ENCODE data around the gene CPEB3. TPM values are rescaled to one million over a fixed set of nuclear protein-coding genes. Genes with fewer than 3 reads are reported as not detected.

The CPEB3 gene
- total and polyA plus RNA-seq, 4 donors = 2.1 to 8.4 (median 5.1) TPM

DNA sequence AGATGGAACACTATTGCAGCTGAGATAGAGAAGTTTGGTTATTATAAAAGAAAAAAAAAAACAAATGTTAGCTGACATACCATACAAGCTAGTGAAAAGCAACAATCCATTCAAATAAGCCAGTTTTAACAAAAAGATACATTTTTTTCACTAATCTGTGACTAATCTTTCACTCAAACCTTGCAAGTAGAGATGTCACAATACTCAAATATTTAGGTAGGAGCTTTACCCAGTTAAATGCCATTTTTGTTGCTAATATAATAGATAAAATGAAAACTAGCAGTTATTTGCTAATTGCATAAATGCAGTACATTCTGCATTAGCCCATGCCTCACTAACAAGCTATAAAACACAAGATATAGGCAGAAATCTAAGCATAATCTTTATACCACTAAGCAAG lies 243.7 kb downstream of the CPEB3 start:
- DNase-seq (ENCODE audit: low spot score) = no peak
- peaks cover 0 to 2% (median 0%) of the 10 kb centered on the region in 4 donors for H3K4me1 ChIP-seq (ENCODE audit: control insufficient read depth in 4 of 4, insufficient read depth in 4 of 4, low read length in 3 of 4)
- no peak overlapping the region for H3K4me3 ChIP-seq (ENCODE audit: low read depth in 1 of 3, low read length in 3 of 3)
- H3K9me3 ChIP-seq (ENCODE audit: control insufficient read depth in 4 of 4, low read length in 3 of 4) = no peaks in the 10 kb centered on the region
- H3K9ac ChIP-seq (ENCODE audit: low read depth in 1 of 2, low read length in 2 of 2) = no peak overlapping the region
- no peaks in the 10 kb centered on the region for H3K27me3 ChIP-seq (ENCODE audit: control insufficient read depth in 4 of 4, insufficient read depth in 4 of 4, low read length in 3 of 4)
- TF ChIP-seq, protein P1, sequence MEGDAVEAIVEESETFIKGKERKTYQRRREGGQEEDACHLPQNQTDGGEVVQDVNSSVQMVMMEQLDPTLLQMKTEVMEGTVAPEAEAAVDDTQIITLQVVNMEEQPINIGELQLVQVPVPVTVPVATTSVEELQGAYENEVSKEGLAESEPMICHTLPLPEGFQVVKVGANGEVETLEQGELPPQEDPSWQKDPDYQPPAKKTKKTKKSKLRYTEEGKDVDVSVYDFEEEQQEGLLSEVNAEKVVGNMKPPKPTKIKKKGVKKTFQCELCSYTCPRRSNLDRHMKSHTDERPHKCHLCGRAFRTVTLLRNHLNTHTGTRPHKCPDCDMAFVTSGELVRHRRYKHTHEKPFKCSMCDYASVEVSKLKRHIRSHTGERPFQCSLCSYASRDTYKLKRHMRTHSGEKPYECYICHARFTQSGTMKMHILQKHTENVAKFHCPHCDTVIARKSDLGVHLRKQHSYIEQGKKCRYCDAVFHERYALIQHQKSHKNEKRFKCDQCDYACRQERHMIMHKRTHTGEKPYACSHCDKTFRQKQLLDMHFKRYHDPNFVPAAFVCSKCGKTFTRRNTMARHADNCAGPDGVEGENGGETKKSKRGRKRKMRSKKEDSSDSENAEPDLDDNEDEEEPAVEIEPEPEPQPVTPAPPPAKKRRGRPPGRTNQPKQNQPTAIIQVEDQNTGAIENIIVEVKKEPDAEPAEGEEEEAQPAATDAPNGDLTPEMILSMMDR (IDR thresholded peaks at IDR 0.05; ENCODE audit: low read depth, low read length, missing input control) = no peak
- TF ChIP-seq TAF1 (conservative IDR thresholded peaks at IDR 0.05) = no peak
- TF ChIP-seq, protein P2, sequence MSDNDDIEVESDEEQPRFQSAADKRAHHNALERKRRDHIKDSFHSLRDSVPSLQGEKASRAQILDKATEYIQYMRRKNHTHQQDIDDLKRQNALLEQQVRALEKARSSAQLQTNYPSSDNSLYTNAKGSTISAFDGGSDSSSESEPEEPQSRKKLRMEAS (IDR thresholded peaks at IDR 0.05) = no peak
- TF ChIP-seq, protein P3, sequence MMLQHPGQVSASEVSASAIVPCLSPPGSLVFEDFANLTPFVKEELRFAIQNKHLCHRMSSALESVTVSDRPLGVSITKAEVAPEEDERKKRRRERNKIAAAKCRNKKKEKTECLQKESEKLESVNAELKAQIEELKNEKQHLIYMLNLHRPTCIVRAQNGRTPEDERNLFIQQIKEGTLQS (IDR thresholded peaks at IDR 0.05) = no peak
- TF ChIP-seq RXRA (IDR thresholded peaks at IDR 0.05) = no peak
- TF ChIP-seq JUND (IDR thresholded peaks at IDR 0.05) = no peak
- H3K36me3 ChIP-seq (ENCODE audit: control insufficient read depth in 4 of 4, insufficient read depth in 3 of 4, low read depth in 1 of 4, low read length in 3 of 4) = peaks cover under 1 to 10% (median 7%) of the 10 kb centered on the region in 4 donors
- H3K27ac ChIP-seq (ENCODE audit: low read depth in 1 of 2, low read length in 2 of 2) = no peak overlapping the region

DNA sequence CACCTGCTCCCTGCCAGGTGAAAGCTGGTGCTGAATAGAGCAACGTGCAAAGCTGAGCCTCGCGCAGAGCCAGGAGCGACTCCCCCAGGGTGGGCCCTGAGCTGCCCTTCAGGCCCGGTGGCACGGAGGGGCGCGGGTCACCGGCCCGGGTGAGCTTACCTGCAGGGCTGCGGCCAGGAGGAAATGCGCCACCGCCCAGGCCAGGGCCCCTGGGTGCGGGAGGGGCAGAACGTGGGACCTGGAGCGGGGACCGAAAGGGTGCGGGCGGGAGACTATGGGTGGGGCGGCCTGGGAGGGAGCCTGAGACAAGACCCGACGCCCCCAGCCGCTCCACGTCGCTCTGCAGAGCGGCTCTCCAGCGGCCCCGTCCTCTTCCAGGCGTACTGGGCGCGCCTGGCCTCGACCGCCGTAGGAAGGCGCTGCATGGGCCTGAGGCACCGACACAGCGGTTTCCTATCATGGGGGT lies 245.2 kb downstream of the CPEB3 start:
- H3K9me3 ChIP-seq (ENCODE audit: control insufficient read depth in 4 of 4, low read length in 3 of 4) = no peaks in the 10 kb centered on the region
- H3K36me3 ChIP-seq (ENCODE audit: control insufficient read depth in 4 of 4, insufficient read depth in 3 of 4, low read depth in 1 of 4, low read length in 3 of 4) = peaks cover 0 to 4% (median 2%) of the 10 kb centered on the region in 4 donors
- H3K4me1 ChIP-seq (ENCODE audit: control insufficient read depth in 4 of 4, insufficient read depth in 4 of 4, low read length in 3 of 4) = peaks cover 0 to 2% (median 0%) of the 10 kb centered on the region in 4 donors
- 68% methylated on average over 37 of the region's 37 CpGs for WGBS
- no peak for DNase-seq (ENCODE audit: low spot score)
- no peak overlapping the region for H3K4me3 ChIP-seq (ENCODE audit: low read depth in 1 of 3, low read length in 3 of 3)
- no peaks in the 10 kb centered on the region for H3K27me3 ChIP-seq (ENCODE audit: control insufficient read depth in 4 of 4, insufficient read depth in 4 of 4, low read length in 3 of 4)
- no peak overlapping the region for H3K27ac ChIP-seq (ENCODE audit: low read depth in 1 of 2, low read length in 2 of 2)
- no peak for TF ChIP-seq TAF1 (conservative IDR thresholded peaks at IDR 0.05)
- TF ChIP-seq FOXA1 (IDR thresholded peaks at IDR 0.05) = no peak
- no peak for TF ChIP-seq JUND (IDR thresholded peaks at IDR 0.05)
- TF ChIP-seq FOXA2 (IDR thresholded peaks at IDR 0.05) = no peak
- TF ChIP-seq YY1 (IDR thresholded peaks at IDR 0.05) = no peak
- TF ChIP-seq, protein P4, sequence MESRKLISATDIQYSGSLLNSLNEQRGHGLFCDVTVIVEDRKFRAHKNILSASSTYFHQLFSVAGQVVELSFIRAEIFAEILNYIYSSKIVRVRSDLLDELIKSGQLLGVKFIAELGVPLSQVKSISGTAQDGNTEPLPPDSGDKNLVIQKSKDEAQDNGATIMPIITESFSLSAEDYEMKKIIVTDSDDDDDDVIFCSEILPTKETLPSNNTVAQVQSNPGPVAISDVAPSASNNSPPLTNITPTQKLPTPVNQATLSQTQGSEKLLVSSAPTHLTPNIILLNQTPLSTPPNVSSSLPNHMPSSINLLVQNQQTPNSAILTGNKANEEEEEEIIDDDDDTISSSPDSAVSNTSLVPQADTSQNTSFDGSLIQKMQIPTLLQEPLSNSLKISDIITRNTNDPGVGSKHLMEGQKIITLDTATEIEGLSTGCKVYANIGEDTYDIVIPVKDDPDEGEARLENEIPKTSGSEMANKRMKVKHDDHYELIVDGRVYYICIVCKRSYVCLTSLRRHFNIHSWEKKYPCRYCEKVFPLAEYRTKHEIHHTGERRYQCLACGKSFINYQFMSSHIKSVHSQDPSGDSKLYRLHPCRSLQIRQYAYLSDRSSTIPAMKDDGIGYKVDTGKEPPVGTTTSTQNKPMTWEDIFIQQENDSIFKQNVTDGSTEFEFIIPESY (IDR thresholded peaks at IDR 0.05) = no peak
- TF ChIP-seq EGR1 (IDR thresholded peaks at IDR 0.05; ENCODE audit: low read depth in 2 of 2) = no peak
- no peak for TF ChIP-seq NR2F2 (IDR thresholded peaks at IDR 0.05)
- no peak for TF ChIP-seq HNF4A (conservative IDR thresholded peaks at IDR 0.05)
- no peak for TF ChIP-seq HNF4G (IDR thresholded peaks at IDR 0.05)
- TF ChIP-seq, protein P2 (IDR thresholded peaks at IDR 0.05) = no peak
- TF ChIP-seq, protein P3 (IDR thresholded peaks at IDR 0.05) = no peak
- TF ChIP-seq SP1 (IDR thresholded peaks at IDR 0.05) = no peak
- TF ChIP-seq, protein P5, sequence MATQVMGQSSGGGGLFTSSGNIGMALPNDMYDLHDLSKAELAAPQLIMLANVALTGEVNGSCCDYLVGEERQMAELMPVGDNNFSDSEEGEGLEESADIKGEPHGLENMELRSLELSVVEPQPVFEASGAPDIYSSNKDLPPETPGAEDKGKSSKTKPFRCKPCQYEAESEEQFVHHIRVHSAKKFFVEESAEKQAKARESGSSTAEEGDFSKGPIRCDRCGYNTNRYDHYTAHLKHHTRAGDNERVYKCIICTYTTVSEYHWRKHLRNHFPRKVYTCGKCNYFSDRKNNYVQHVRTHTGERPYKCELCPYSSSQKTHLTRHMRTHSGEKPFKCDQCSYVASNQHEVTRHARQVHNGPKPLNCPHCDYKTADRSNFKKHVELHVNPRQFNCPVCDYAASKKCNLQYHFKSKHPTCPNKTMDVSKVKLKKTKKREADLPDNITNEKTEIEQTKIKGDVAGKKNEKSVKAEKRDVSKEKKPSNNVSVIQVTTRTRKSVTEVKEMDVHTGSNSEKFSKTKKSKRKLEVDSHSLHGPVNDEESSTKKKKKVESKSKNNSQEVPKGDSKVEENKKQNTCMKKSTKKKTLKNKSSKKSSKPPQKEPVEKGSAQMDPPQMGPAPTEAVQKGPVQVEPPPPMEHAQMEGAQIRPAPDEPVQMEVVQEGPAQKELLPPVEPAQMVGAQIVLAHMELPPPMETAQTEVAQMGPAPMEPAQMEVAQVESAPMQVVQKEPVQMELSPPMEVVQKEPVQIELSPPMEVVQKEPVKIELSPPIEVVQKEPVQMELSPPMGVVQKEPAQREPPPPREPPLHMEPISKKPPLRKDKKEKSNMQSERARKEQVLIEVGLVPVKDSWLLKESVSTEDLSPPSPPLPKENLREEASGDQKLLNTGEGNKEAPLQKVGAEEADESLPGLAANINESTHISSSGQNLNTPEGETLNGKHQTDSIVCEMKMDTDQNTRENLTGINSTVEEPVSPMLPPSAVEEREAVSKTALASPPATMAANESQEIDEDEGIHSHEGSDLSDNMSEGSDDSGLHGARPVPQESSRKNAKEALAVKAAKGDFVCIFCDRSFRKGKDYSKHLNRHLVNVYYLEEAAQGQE (IDR thresholded peaks at IDR 0.05) = no peak
- no peak for TF ChIP-seq GABPA (IDR thresholded peaks at IDR 0.05 in 1 of 2, conservative IDR thresholded peaks at IDR 0.05 in 1 of 2)
- TF ChIP-seq, protein P1 (IDR thresholded peaks at IDR 0.05; ENCODE audit: low read depth, low read length, missing input control) = no peak
- TF ChIP-seq RXRA (IDR thresholded peaks at IDR 0.05) = no peak
- TF ChIP-seq RAD21 (IDR thresholded peaks at IDR 0.05) = no peak
- H3K9ac ChIP-seq (ENCODE audit: low read depth in 1 of 2, low read length in 2 of 2) = no peak overlapping the region

All from liver (tissue), 9 donors.